Stomach (tissue), 9 donors: ENCODE data around the gene IL17RE. TPM values are rescaled to one million over a fixed set of nuclear protein-coding genes. Genes with fewer than 3 reads are reported as not detected.

Experiments used
- DNase-seq, 2 donors: peaks; one replicate each; pipeline versions ENCODE4 v3.0.0 to v3.0.0-alpha.2; 2013 to 2019
- H3K27ac ChIP-seq, 5 donors: fragments of 200-600 bp in 4 of 5; sonication (generic) in 4 of 5; one replicate each; pipeline ENCODE4 v1.5.1; 2013 to 2019; ENCODE audit warnings: mild to moderate bottlenecking in 1 of 5, moderate library complexity in 1 of 5
- H3K27me3 ChIP-seq, 3 donors: fragments of 200-600 bp; sonication (generic); one replicate each; pipeline ENCODE4 v1.5.1; 2017 to 2019; ENCODE audit warnings: mixed run types in 1 of 3
- H3K36me3 ChIP-seq, 4 donors: fragments of 200-600 bp; sonication (generic); 1 replicate in 3 of 4; 2 replicates in 1 of 4; pipeline ENCODE4 v1.5.1; 2016 to 2019
- H3K4me1 ChIP-seq, 4 donors: fragments of 200-600 bp; sonication (generic); one replicate each; pipeline ENCODE4 v1.5.1; 2016 to 2019
- H3K4me3 ChIP-seq, 4 donors: fragments of 200-600 bp; sonication (generic) in 3 of 4; one replicate each; pipeline ENCODE4 v1.5.1; 2016 to 2019; ENCODE audit warnings: mild to moderate bottlenecking in 1 of 4
- H3K9me3 ChIP-seq, 4 donors: fragments of 200-600 bp; sonication (generic); one replicate each; pipeline ENCODE4 v1.5.1; 2016 to 2019
- EP300 ChIP-seq: sonication (generic); formaldehyde crosslinking; IDR thresholded peaks from one replicate; pipeline ENCODE4 v1.6.1; 2017; ENCODE audit warnings: antibody characterized with exemption
- POLR2A ChIP-seq, 4 donors: fragments of 450-650 bp; IDR thresholded peaks; one replicate each; pipeline ENCODE4 v1.6.1; 2016; ENCODE audit warnings: antibody characterized with exemption in 4 of 4, control low read depth in 2 of 4, mild to moderate bottlenecking in 1 of 4, moderate library complexity in 1 of 4
- POLR2AphosphoS5 ChIP-seq, 3 donors: sonication (generic); formaldehyde crosslinking; IDR thresholded peaks; one replicate each; pipeline ENCODE4 v1.6.1; 2016; ENCODE audit warnings: antibody characterized with exemption in 3 of 3
- WGBS, 5 donors: extraction: QIAGEN DNeasy Blood & Tissue Kit in 3 of 5; methylation state at CpG; one replicate each; pipeline versions ENCODE4 v1.1.5 to v1.1.7; 2013 to 2018; 5-methylcytosine and 5-hydroxymethylcytosine counted together
- intact Hi-C: fragments of 100-400 bp; cut with DNase I; formaldehyde crosslinking; loops from one replicate; pipeline ENCODE4 v1.15.1; 2023; ENCODE audit warnings: low total_unique reads
- polyA plus RNA-seq, 3 donors: library from polyadenylated mRNA; stranded (reverse); fragments of 200-250 nt; gene quantifications; one replicate each; pipeline ENCODE4 v1.2.3, GENCODE V29; 2013
- total RNA-seq, 5 donors: library from RNA; depleted of rRNA; stranded (reverse); fragments of >200 nt; gene quantifications; one replicate each; pipeline versions ENCODE4 v1.1.0 to v1.2.3, GENCODE V29; 2014 to 2016
- TF ChIP-seq, protein P1 (sequence below), 7 experiments: fragments of 450-650 bp in 4 of 7; fragments of 200-600 bp in 3 of 7; sonication (generic) in 3 of 7; IDR thresholded peaks; one replicate each; pipeline ENCODE4 v1.5.1; 2016 to 2019; ENCODE audit warnings: antibody characterized with exemption in 7 of 7, control low read depth in 2 of 7, mild to moderate bottlenecking in 1 of 7
- donor health status: healthy with polysubstance abuse.
- donor health status: Bipolar disorder and iron deficiency.
- donor health status: healthy.

IL17RE gene
- total and polyA plus RNA-seq, 8 donors: 10.3 to 301 (median 40.7) TPM

- Histone ChIP-seq H3K4me1 (peaks cover 33 to 63% (median 52%) of the 10 kb centered on the region in 4 donors), H3K4me3 (no peak overlapping the region), H3K9me3 (no peaks in the 10 kb centered on the region), H3K36me3 (peaks cover 0 to 29% (median 27%) of the 10 kb centered on the region in 4 donors), H3K27ac (no peak overlapping the region), H3K27me3 (no peaks in the 10 kb centered on the region)
- no peak for DNase-seq
- WGBS, 5 donors: 48 to 73% (median 63%) methylated on average over 7 of the region's 7 CpGs
- peak in 2 of 3 donors; percentile 49 to 66 for TF ChIP-seq POLR2AphosphoS5 (IDR thresholded peaks at IDR 0.05)
- no peak for TF ChIP-seq POLR2A (IDR thresholded peaks at IDR 0.05)
- no peak for TF ChIP-seq EP300
- TF ChIP-seq, protein P1, sequence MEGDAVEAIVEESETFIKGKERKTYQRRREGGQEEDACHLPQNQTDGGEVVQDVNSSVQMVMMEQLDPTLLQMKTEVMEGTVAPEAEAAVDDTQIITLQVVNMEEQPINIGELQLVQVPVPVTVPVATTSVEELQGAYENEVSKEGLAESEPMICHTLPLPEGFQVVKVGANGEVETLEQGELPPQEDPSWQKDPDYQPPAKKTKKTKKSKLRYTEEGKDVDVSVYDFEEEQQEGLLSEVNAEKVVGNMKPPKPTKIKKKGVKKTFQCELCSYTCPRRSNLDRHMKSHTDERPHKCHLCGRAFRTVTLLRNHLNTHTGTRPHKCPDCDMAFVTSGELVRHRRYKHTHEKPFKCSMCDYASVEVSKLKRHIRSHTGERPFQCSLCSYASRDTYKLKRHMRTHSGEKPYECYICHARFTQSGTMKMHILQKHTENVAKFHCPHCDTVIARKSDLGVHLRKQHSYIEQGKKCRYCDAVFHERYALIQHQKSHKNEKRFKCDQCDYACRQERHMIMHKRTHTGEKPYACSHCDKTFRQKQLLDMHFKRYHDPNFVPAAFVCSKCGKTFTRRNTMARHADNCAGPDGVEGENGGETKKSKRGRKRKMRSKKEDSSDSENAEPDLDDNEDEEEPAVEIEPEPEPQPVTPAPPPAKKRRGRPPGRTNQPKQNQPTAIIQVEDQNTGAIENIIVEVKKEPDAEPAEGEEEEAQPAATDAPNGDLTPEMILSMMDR (IDR thresholded peaks at IDR 0.05): no peak
- intact Hi-C loops: loop anchor here (10.0 kb wide), 1 partner anchor 68 kb away; the partner anchor contains the start of gene RPUSD3
Observed at GRCh38 chr3:9912294-9912935, 9.8 kb downstream of the IL17RE start.

DNA sequence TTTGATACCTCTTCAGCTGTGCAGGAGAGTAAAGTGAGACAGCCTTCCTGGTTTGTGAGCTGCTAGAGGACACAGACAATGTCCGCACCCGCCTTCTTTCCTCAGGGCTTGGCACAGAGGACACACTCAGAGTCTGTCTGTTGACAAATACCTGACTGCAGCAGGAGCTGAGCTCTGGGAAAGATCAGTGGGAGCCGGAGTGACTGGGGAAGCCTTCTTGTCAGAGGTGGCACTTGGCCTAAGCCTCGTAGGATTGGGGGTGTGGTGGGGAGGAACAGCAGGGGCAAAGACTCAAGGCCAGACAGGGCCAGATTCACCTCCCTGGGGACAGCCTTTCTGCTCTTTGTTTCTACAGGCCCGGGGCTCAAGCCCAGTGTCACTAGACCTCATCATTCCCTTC lies 11.0 kb downstream of the IL17RE start:
- WGBS, 5 donors: 41 to 55% (median 45%) methylated on average over 5 of the region's 5 CpGs
- Histone ChIP-seq H3K9me3 (no peaks in the 10 kb centered on the region), H3K27ac (peak overlapping the region; percentile 3 to 94 (median 90)), H3K4me1 (peaks cover 44 to 75% (median 63%) of the 10 kb centered on the region in 4 donors), H3K36me3 (peaks cover 0 to 29% (median 19%) of the 10 kb centered on the region in 4 donors), H3K4me3 (no peak overlapping the region), H3K27me3 (no peaks in the 10 kb centered on the region)
- intact Hi-C loops: loop anchor here (10.0 kb wide), 1 partner anchor 69 kb away; the partner anchor contains the start of gene RPUSD3
- no peak for DNase-seq
- no peak for TF ChIP-seq POLR2AphosphoS5 (IDR thresholded peaks at IDR 0.05)
- no peak for TF ChIP-seq EP300
- TF ChIP-seq POLR2A (IDR thresholded peaks at IDR 0.05): no peak
- TF ChIP-seq, protein P1 (IDR thresholded peaks at IDR 0.05): no peak

DNA sequence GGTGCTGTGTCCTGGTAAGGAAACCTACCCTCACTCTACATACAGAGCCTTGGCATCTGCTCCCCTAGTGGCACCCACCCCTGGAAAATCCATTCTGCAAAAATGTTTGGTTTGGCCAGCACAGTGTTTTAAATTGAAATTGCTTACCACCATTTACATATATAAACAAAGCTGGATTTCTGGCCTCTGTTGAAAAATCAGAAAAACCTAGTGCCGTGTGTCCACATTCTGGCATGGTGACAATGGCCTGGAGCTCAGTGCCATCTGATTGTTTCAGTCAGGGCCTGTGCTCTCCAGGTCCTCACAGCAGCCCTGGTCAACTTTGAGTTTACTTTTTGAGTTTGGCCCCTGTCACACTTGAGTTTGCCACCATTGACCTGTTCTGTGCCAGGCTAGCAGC lies 11.4 kb downstream of the IL17RE start:
- Histone ChIP-seq H3K36me3 (peaks cover 0 to 25% (median 16%) of the 10 kb centered on the region in 4 donors), H3K27ac (peak overlapping the region; percentile 84 to 94 (median 90)), H3K4me3 (no peak overlapping the region), H3K27me3 (no peaks in the 10 kb centered on the region), H3K4me1 (peaks cover 44 to 76% (median 64%) of the 10 kb centered on the region in 4 donors), H3K9me3 (no peaks in the 10 kb centered on the region)
- peak in 1 of 2 donors; percentile 35 for DNase-seq
- WGBS, 5 donors: 11 to 44% (median 27%) methylated on average over 1 of the region's 1 CpG
- intact Hi-C loops: loop anchor here (10.0 kb wide), 1 partner anchor 69 kb away; the partner anchor contains the start of gene RPUSD3
- TF ChIP-seq, protein P1 (IDR thresholded peaks at IDR 0.05): no peak
- TF ChIP-seq POLR2AphosphoS5 (IDR thresholded peaks at IDR 0.05): no peak
- TF ChIP-seq EP300: no peak
- TF ChIP-seq POLR2A (IDR thresholded peaks at IDR 0.05): no peak

GRCh38 chr3:9914559-9915253 lies 12.1 kb downstream of the IL17RE start:
- DNase-seq: peak in 1 of 2 donors; percentile 35
- Histone ChIP-seq H3K4me3 (peak overlapping the region; percentile 58 to 68 (median 63)), H3K4me1 (peaks cover 44 to 76% (median 64%) of the 10 kb centered on the region in 4 donors), H3K27me3 (no peaks in the 10 kb centered on the region), H3K36me3 (peaks cover 0 to 20% (median 15%) of the 10 kb centered on the region in 4 donors), H3K9me3 (no peaks in the 10 kb centered on the region), H3K27ac (peak overlapping the region; percentile 84 to 94 (median 90))
- WGBS, 5 donors: 5 to 36% (median 17%) methylated on average over 8 to 15 of the region's 15 CpGs
- intact Hi-C loops: loop anchor here (10.0 kb wide), 1 partner anchor 70 kb away; the partner anchor contains the start of gene RPUSD3
- TF ChIP-seq, protein P1 (IDR thresholded peaks at IDR 0.05): peak in 1 of 7 experiments; percentile 22
- no peak for TF ChIP-seq POLR2A (IDR thresholded peaks at IDR 0.05)
